ENCODE measurements around the gene SOBP.

The SOBP gene

GRCh38 chr6:107703606-107704005, 213.7 kb downstream of the SOBP start:
- DNase-seq (ENCODE audit: low spot score): no peak
- no peaks in the 10 kb centered on the region for H3K27me3 ChIP-seq (ENCODE audit: insufficient read depth, poor library complexity, severe bottlenecking)
- H3K27ac ChIP-seq (ENCODE audit: poor library complexity, severe bottlenecking): no peak overlapping the region
- TF ChIP-seq, protein P1, sequence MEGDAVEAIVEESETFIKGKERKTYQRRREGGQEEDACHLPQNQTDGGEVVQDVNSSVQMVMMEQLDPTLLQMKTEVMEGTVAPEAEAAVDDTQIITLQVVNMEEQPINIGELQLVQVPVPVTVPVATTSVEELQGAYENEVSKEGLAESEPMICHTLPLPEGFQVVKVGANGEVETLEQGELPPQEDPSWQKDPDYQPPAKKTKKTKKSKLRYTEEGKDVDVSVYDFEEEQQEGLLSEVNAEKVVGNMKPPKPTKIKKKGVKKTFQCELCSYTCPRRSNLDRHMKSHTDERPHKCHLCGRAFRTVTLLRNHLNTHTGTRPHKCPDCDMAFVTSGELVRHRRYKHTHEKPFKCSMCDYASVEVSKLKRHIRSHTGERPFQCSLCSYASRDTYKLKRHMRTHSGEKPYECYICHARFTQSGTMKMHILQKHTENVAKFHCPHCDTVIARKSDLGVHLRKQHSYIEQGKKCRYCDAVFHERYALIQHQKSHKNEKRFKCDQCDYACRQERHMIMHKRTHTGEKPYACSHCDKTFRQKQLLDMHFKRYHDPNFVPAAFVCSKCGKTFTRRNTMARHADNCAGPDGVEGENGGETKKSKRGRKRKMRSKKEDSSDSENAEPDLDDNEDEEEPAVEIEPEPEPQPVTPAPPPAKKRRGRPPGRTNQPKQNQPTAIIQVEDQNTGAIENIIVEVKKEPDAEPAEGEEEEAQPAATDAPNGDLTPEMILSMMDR (IDR thresholded peaks at IDR 0.05; ENCODE audit: poor library complexity, severe bottlenecking): no peak
- ATAC-seq (ENCODE audit: low read depth): no peak
- H3K4me3 ChIP-seq (ENCODE audit: severe bottlenecking): no peak overlapping the region
- no peaks in the 10 kb centered on the region for H3K9me3 ChIP-seq (ENCODE audit: severe bottlenecking)
- H3K36me3 ChIP-seq (ENCODE audit: low read depth): no peaks in the 10 kb centered on the region
- no peaks in the 10 kb centered on the region for H3K4me1 ChIP-seq (ENCODE audit: insufficient read depth, poor library complexity, severe bottlenecking)

DNA sequence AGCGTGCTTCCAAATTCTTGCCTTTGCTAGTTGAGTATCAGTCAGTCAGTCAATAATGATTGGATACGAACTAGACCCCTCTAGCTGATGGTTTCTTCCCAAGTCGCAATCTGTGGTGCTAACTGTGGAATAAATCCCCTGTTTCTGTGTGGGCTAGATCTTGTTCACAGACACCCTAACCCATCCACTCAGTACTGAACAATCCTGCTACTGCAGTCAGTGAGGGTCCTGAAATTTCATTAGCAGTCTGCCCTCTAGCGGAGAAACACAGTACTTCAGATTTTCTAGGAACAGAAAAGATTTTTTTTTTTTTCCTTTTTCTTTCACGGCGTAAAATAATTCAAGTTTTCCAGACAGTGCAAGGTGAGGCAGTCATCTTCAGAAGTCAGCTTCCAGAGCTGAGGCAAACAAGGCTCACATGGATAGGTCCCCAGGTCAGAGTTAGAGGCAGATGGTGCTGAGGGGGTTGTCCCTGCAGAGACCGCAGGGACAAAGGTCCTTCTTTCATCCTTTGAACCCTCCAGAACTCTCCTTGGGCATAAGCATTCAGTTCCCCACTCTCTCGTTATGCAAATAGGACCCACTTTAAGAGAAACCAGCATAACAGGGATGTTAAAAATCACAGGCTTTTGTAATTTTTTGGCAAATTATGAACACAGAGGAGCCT, 214.6 kb downstream of the SOBP start:
- Histone ChIP-seq H3K4me1 (ENCODE audit: insufficient read depth, poor library complexity, severe bottlenecking) (no peaks in the 10 kb centered on the region), H3K27ac (ENCODE audit: poor library complexity, severe bottlenecking) (no peak overlapping the region), H3K4me3 (ENCODE audit: severe bottlenecking) (no peak overlapping the region), H3K9me3 (ENCODE audit: severe bottlenecking) (no peaks in the 10 kb centered on the region), H3K36me3 (ENCODE audit: low read depth) (no peaks in the 10 kb centered on the region), H3K27me3 (ENCODE audit: insufficient read depth, poor library complexity, severe bottlenecking) (no peaks in the 10 kb centered on the region)
- TF ChIP-seq, protein P1 (IDR thresholded peaks at IDR 0.05; ENCODE audit: poor library complexity, severe bottlenecking): peak; percentile 87
- DNase-seq (ENCODE audit: low spot score) (no peak), ATAC-seq (ENCODE audit: low read depth) (no peak)

- DNase-seq (ENCODE audit: low spot score) (no peak), ATAC-seq (ENCODE audit: low read depth) (no peak)
- no peaks in the 10 kb centered on the region for H3K27me3 ChIP-seq (ENCODE audit: insufficient read depth, poor library complexity, severe bottlenecking)
These were observed 216.7 kb downstream of the SOBP start for GRCh38 chr6:107706516-107707115.

DNA sequence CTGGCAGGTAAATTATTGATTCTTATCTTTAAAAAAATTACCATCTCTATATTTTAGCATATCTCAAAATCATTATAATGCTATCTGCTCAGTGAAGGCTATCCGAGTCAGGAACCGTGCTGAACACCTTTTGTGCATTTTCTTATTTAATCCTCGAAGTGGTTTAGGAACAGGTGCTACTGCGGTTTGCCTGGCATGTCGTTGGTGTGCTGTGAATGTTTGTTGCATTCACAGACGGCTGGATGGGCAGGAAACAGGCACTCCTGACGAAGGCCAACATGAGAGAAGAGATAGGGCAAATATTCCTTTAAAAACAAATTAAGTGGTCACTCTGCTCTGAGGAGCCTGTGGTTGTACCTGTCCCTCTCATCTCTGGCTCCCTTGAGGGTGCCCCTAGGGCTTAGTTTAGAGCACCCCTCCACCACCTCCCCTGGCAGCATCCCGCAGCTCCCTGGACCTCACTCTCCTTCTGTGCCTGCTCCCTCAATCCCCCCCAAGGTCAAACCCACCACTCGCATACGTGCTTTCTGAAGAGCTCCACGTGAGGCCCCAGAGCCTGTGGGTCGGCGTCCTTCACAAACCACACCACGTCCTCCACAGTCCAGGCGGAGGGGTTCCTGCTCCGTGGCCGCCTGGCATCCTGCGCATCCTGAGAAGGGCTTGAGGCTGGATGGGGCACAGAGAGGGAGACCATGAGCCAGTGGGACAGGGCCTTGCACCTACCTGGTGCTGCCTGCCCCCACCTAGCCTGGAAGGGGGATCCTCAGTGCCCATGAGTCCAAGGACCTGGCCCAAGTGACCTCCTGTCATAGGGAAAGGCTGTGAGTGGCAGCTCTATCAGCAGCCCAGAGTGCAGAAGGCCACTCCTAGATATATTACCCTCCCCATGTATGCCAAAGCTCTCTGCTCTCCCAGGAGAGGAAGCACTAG, 217.7 kb downstream of the SOBP start:
- Histone ChIP-seq H3K27ac (ENCODE audit: poor library complexity, severe bottlenecking) (no peak overlapping the region), H3K9me3 (ENCODE audit: severe bottlenecking) (no peaks in the 10 kb centered on the region), H3K4me3 (ENCODE audit: severe bottlenecking) (no peak overlapping the region), H3K27me3 (ENCODE audit: insufficient read depth, poor library complexity, severe bottlenecking) (no peaks in the 10 kb centered on the region), H3K36me3 (ENCODE audit: low read depth) (no peaks in the 10 kb centered on the region), H3K4me1 (ENCODE audit: insufficient read depth, poor library complexity, severe bottlenecking) (no peaks in the 10 kb centered on the region)
- TF ChIP-seq, protein P1 (IDR thresholded peaks at IDR 0.05; ENCODE audit: poor library complexity, severe bottlenecking): no peak
- DNase-seq (ENCODE audit: low spot score) (no peak), ATAC-seq (ENCODE audit: low read depth) (no peak)

More at GRCh38 chr6:107706516-107707115, 216.7 kb downstream of the SOBP start:
- Histone ChIP-seq H3K9me3 (ENCODE audit: severe bottlenecking) (no peaks in the 10 kb centered on the region), H3K27ac (ENCODE audit: poor library complexity, severe bottlenecking) (no peak overlapping the region), H3K36me3 (ENCODE audit: low read depth) (no peaks in the 10 kb centered on the region), H3K4me1 (ENCODE audit: insufficient read depth, poor library complexity, severe bottlenecking) (no peaks in the 10 kb centered on the region), H3K4me3 (ENCODE audit: severe bottlenecking) (no peak overlapping the region)
- TF ChIP-seq, protein P1 (IDR thresholded peaks at IDR 0.05; ENCODE audit: poor library complexity, severe bottlenecking): no peak

Measured in RWPE2 (cell line).